ENCODE measurements around the gene NAA80.
A peak's percentile ranks its signal among the peaks of the same experiment; 100 is the strongest.
"Not testable (repeated sequence)": the region's sequence is repeated elsewhere in the genome, so short reads cannot be mapped to it uniquely, and the experiment has no call there.

NAA80 gene

DNA sequence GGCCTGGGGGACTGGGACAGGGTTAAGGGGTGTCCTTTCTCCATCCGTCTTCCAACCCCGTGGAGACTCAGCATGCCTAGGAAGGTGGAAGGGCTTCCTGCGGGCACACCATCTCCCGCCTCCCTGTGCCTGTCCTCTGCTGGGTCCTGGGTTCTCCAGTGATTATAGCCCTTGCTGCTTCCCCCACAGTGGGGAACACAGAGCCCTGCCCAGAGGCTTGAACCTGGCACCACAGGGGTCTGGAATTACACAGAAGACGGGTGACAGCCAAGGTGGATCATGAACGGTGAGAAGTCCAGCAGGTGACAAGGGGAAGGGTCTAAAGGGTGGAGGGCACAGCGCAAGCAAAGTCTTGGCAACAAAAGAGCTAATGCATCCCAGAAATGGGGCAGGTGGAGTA lies 36.4 kb downstream of the NAA80 start:
- no peak for TF ChIP-seq POLR2A (IDR thresholded peaks at IDR 0.05; ENCODE audit: low read depth, low read length)
- FAIRE-seq (no peak), DNase-seq (ENCODE audit: insufficient read length, low spot score) (no peak)

GRCh38 chr3:50262200-50262599 lies 37.0 kb downstream of the NAA80 start:
- DNase-seq (ENCODE audit: insufficient read length, low spot score); FAIRE-seq: not testable (repeated sequence)

DNA sequence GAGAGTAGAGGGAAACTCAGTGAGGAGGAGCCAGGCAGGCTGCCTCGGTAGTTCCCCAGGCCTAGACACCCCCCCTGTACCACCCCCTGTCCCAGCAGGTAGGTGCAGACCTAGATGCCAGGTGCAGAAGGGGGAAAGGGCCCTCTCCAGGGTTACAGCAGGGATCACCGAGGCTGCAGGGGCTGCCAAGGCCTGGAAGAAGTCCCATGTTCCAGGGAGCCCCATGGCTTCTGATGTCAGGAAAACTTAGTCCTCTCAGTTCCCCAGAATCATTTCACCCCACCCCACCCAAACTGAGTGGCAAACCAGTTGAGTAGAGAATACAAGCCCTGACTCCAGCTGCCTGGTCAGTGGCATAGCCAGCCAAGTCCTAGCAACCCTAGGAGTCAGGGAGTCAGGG lies 37.7 kb downstream of the NAA80 start:
- FAIRE-seq = no peak
- no peak for TF ChIP-seq POLR2A (IDR thresholded peaks at IDR 0.05; ENCODE audit: low read depth, low read length)

GRCh38 chr3:50260942-50261441 lies 38.2 kb downstream of the NAA80 start:
- DNase-seq (ENCODE audit: insufficient read length, low spot score) (no peak), FAIRE-seq (no peak)
- TF ChIP-seq POLR2A (IDR thresholded peaks at IDR 0.05; ENCODE audit: low read depth, low read length) = no peak

More for the DNA sequence above, 37.7 kb downstream of the NAA80 start:
- DNase-seq (ENCODE audit: insufficient read length, low spot score) = no peak

GRCh38 chr3:50260027-50260941 lies 38.9 kb downstream of the NAA80 start:
- peak; percentile 82 for DNase-seq (ENCODE audit: insufficient read length, low spot score)
- no peak for FAIRE-seq
- no peak for TF ChIP-seq POLR2A (IDR thresholded peaks at IDR 0.05; ENCODE audit: low read depth, low read length)

DNA sequence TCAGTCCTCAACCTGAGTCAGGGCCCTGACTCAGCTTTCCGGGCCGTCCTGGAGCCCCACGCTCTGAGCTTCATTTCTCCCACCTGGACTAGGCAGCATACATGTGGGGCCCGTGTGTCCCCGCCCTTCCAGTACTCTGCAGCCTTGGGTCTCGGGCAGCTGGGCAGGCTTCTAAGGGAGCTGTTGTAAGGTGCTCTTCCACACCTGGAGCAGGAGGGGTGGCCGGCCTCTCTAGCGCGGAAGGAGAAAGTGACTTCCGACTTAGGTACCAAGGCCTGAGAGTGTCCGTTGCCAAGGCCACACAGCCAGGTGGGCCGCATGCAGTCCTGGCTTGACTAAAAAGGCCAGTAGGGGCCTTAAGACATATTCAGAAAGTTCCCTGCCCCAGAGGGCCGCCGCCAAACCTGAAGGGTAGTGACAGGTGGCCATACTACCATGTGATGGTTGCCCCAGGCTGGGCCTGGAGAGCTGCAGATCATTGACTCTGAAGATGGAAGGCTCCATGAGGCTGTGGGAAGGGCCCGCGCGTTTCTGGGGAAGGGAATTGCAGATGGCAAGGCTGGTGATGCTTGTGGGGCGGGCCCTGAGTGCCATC lies 39.7 kb downstream of the NAA80 start:
- TF ChIP-seq POLR2A (IDR thresholded peaks at IDR 0.05; ENCODE audit: low read depth, low read length) = no peak
- DNase-seq (ENCODE audit: insufficient read length, low spot score) = no peak

GRCh38 chr3:50258979-50259378 lies 40.2 kb downstream of the NAA80 start:
- DNase-seq (ENCODE audit: insufficient read length, low spot score) = no peak
- FAIRE-seq = no peak
- TF ChIP-seq POLR2A (IDR thresholded peaks at IDR 0.05; ENCODE audit: low read depth, low read length) = no peak

More for the DNA sequence above, 39.7 kb downstream of the NAA80 start:
- no peak for FAIRE-seq

- DNase-seq (ENCODE audit: insufficient read length, low spot score) = no peak
- no peak for TF ChIP-seq POLR2A (IDR thresholded peaks at IDR 0.05; ENCODE audit: low read depth, low read length)
- no peak for FAIRE-seq
These were observed 41.0 kb downstream of the NAA80 start for GRCh38 chr3:50258029-50258680.

DNA sequence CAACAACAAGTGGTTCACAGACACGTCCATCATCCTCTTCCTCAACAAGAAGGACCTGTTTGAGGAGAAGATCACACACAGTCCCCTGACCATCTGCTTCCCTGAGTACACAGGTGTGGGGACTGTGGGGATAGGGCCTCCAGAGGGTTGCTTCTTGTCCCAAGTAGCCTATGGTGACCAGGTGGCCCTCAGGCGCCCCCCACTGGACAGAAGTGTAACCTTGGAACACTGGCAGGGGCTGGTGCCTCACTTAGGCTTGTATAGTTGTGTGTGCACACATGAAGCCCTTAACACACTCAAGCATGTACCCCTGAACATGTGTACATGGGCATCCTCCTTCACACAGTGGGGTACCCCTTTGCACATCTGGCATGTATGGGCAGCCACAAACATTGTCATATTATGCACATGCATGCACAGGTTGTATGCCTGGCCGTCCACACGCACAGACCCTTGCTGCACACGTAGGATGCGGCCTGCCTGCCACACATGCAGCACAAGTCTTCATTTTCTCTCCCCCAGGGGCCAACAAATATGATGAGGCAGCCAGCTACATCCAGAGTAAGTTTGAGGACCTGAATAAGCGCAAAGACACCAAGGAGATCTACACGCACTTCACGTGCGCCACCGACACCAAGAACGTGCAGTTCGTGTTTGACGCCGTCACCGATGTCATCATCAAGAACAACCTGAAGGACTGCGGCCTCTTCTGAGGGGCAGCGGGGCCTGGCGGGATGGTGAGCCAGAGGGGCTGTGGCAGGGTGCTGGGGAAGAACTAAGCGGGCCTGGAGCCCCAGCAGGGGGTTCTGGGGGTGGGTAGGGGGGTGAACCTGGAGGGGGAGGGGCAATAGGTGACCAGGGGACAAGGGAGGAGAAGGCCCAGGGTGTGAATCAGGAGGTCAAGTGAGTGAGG lies 42.0 kb downstream of the NAA80 start:
- FAIRE-seq = no peak
- TF ChIP-seq POLR2A (IDR thresholded peaks at IDR 0.05; ENCODE audit: low read depth, low read length) = 0 out of 2 replicates have a peak, but pooled peaks have one; percentile 5
- no peak for DNase-seq (ENCODE audit: insufficient read length, low spot score)

DNA sequence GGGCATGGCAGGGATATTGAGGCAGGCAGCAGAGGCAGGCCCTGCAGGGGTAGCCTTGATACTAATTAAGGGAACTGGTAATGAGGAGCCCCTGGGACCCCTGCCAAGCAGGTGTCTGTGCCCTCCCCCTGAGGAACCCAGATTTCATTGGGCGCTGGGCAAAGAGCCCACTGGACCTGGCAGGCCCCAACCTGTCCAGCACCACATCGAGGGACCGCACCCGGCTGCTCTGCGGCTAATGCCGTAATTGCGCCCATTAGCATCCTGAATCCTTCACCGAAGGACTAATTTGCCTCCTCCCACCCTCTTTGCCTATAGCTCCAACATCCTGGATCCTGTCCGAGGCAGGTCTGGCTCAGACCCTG lies 44.0 kb downstream of the NAA80 start:
- no peak for TF ChIP-seq POLR2A (IDR thresholded peaks at IDR 0.05; ENCODE audit: low read depth, low read length)
- FAIRE-seq = no peak
- DNase-seq (ENCODE audit: insufficient read length, low spot score) = no peak

DNA sequence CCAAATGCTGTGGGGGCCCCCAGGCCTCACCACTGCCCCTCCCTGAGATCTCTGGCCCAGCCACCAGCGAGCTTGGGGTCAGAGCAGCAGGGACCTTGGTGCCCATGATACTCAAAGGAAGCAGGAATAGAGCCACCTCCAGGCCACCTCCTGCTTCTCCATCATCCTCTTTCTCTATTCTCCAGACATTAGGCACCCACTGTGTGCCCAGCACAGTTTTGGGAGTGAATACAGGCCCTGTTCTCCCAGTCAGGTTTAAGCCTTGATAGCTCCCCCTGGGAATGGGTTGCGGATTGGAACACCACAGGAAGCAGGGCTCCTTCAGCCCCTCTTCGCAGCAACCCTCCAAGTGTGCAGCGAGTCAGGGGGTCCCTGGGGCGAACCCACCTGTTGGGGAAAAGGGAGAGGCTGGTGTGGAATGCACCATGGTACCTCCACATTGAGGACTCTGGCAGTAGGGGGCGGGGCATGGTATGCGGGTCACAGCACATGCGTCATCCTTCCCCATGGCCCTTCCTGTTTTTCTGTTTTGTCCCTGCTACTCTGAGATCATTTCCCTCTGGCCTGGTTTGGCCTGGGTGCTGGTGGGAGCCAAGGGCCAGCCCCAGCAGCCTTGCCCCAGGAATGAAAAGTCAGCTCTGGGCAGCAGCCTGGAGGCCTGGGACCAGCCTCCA lies 44.5 kb downstream of the NAA80 start:
- TF ChIP-seq POLR2A (IDR thresholded peaks at IDR 0.05; ENCODE audit: low read depth, low read length) = no peak
- peak; percentile 61 for DNase-seq (ENCODE audit: insufficient read length, low spot score)

GRCh38 chr3:50251220-50251619 lies 48.0 kb downstream of the NAA80 start:
- TF ChIP-seq POLR2A (IDR thresholded peaks at IDR 0.05; ENCODE audit: low read depth, low read length) = no peak
- DNase-seq (ENCODE audit: insufficient read length, low spot score) (peak; percentile 85), FAIRE-seq (peak; percentile 57)

More for the DNA sequence above, 44.5 kb downstream of the NAA80 start:
- no peak for FAIRE-seq

- FAIRE-seq = no peak
- no peak for TF ChIP-seq POLR2A (IDR thresholded peaks at IDR 0.05; ENCODE audit: low read depth, low read length)
- no peak for DNase-seq (ENCODE audit: insufficient read length, low spot score)
These were observed 48.7 kb downstream of the NAA80 start for GRCh38 chr3:50250514-50250913.
